Stimulated activated CD8-positive, alpha-beta memory T cell treated with anti-CD3 and anti-CD28 coated beads, Interleukin-12 subunit alpha, Interleukin-12 subunit beta, amount 100 ng/mL, for 1 hour (primary cell): ENCODE measurements around the gene BYSL.

Experiments
- DNase-seq: peaks from one replicate; pipeline ENCODE4 v3.0.0-alpha.2; 2020; ENCODE audit warnings: low read depth

Gene BYSL

DNA sequence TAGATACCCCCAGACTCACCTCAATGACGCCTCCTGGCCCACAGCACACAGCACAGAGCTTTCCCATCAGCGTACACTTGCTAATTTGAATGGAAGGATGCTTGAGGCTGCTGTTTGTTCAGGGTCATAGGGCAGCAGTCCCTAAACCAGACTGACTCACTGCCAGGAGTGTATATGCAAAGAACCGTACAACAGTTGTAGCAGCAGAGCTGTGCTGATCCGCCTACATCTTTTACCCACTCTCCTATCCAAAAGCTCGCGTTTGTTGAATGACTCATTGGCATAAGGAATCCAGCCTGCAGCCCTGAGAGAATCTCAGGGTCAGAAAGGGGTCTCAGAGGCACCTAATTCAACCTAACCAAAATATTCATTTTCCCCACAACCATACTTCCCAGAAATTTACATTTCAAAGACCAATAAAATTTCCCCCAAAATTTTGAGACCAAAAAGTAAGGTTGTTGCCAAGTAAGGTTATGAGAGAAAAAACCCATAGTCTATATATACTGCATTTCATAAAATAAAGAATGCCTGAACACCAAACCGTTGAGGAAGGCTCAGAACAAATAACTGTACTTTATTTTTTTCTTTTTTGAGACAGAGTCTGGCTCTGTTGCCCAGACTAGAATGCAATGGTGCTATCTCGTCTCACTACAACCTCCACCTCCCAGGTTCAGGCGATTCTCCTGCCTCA, 55.6 kb downstream of the BYSL start:
- no peak for DNase-seq
